HFF-Myc (cell line): ENCODE results near the gene NUDT7.

Source experiments
- DNase-seq: peaks from one replicate; pipeline ENCODE4 v3.0.0-alpha.2; 2011; ENCODE audit warnings: low read depth; ENCODE audit errors: extremely low read depth
- H3K4me3 ChIP-seq: replicated peaks from 2 replicates; pipeline ENCODE4 v1.5.1; 2011; ENCODE audit warnings: low read depth, mild to moderate bottlenecking, control low read depth, low read length
- TF ChIP-seq, protein P1 (sequence below): IDR thresholded peaks from 2 replicates; pipeline ENCODE4 v1.5.1; 2012; ENCODE audit warnings: mild to moderate bottlenecking, low read depth, low read length, control low read depth; ENCODE audit errors: missing control alignments

Gene NUDT7

DNA sequence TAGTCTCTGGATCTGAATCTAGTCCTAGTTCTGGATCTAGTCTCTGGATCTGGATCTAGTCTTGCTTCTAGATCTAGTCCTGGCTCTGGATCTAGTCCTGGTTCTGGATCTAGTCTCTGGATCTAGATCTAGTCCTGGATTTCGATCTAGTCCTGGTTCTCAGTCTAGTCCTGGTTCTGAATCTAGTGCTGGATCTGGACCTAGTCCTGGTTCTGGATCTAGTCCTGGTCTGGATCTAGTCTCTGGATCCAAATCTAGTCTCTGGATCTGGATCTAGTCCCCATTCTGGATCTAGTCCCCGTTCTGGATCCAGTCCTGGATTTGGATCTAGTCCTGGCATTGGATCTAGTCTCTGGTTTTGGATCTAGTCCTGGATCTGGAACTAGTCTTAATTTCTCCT lies 36.2 kb downstream of the NUDT7 start:
- H3K4me3 ChIP-seq = no peak overlapping the region
- TF ChIP-seq, protein P1, sequence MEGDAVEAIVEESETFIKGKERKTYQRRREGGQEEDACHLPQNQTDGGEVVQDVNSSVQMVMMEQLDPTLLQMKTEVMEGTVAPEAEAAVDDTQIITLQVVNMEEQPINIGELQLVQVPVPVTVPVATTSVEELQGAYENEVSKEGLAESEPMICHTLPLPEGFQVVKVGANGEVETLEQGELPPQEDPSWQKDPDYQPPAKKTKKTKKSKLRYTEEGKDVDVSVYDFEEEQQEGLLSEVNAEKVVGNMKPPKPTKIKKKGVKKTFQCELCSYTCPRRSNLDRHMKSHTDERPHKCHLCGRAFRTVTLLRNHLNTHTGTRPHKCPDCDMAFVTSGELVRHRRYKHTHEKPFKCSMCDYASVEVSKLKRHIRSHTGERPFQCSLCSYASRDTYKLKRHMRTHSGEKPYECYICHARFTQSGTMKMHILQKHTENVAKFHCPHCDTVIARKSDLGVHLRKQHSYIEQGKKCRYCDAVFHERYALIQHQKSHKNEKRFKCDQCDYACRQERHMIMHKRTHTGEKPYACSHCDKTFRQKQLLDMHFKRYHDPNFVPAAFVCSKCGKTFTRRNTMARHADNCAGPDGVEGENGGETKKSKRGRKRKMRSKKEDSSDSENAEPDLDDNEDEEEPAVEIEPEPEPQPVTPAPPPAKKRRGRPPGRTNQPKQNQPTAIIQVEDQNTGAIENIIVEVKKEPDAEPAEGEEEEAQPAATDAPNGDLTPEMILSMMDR = no peak
- DNase-seq = no peak

DNA sequence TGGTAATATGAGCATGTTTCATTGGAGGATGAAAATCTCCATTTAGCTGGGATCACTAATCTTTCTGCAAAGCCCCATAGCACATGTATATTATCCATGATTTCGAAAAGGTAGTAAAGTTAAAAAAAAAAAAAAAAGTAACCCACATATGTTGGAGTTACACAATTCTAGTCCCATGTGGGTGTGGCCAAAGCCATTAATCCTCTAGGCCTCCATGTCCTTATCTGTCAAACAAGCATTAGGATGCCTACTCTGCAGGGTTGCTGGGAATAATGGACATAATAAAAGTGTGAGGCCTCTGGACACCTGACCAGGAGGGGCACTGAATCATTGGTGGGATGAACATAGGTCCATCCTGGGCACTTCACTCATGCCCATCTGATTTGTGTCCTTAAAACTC lies 36.9 kb downstream of the NUDT7 start:
- H3K4me3 ChIP-seq = no peak overlapping the region
- DNase-seq = no peak
- TF ChIP-seq, protein P1 = no peak

DNA sequence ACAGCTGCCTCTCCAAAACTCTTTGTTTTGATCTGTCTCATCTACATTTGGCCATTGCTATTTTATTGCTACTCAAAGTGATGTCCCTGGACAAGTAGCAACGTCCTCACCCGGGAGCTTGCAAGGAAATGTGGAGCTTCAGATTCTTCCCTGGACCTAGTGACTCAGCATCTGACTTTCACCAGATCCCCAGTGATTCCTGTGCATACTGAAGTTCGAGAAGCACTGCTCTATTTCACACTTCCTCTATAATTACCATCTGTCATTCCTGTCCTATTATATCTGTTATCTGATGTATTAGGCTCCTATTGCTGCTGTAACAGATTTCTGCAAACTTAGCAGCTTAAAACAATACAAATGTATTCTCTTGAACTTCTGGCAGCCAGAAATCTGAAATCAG lies 37.5 kb downstream of the NUDT7 start:
- DNase-seq = no peak
- TF ChIP-seq, protein P1 = no peak
- H3K4me3 ChIP-seq = no peak overlapping the region

DNA sequence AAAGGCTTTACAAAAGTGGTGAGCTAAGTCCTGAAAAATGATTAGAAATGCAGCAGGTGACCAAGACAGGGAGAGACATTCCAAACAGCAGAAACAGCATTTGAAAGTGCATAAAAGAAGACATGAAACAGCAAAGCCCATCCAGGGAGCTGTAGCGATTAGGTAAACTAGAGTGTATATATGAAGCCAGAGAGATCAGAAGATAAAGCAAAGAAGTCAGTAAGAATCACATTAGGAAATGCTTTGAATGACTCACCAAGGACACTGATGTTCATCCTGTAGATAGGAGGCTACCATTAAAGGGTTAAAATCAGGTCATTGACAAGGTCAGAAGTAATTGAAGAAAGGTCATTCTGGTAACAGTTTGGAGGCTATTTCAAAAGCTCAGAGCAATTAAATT lies 38.5 kb downstream of the NUDT7 start:
- no peak for DNase-seq
- TF ChIP-seq, protein P1 = no peak
- no peak overlapping the region for H3K4me3 ChIP-seq

DNA sequence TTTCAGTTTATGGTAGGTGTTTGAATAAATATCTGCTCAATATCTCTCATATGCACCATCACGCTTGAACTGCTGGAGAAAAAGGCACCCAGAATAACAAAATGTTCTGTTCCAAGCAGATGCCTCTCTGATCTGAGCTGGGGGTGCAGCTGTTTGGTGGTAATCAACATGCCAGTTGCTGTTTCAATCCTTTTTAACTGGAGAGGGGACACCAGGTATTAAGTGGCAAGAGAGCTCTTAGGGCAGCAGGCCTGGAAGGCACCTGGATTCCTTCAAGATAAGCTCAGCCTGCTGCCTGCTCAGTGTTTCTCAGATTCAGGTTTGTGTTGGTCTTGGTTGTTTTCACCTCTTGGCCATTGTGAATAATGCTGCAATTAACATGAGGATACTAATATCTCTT lies 38.9 kb downstream of the NUDT7 start:
- DNase-seq = no peak
- TF ChIP-seq, protein P1 = no peak
- H3K4me3 ChIP-seq = no peak overlapping the region

DNA sequence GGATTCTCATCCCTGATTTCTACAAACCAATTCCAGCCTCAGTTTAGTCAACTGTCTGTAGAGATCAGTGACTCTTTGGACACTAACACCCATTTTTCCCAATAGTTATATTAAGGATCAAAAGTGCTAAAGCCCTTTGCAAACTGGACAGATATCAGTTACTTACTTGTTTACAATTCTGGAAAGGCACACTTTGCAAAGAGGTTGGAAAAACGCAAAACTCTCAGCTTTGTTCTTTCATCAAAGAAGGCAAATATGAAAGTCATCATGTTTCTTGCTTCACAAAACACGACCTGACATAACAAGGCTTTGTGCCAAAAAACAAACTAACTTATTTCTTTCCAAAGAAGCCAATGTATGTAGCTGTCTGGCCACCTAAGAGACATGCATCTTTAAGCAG lies 39.9 kb downstream of the NUDT7 start:
- TF ChIP-seq, protein P1 = no peak
- DNase-seq = no peak
- H3K4me3 ChIP-seq = no peak overlapping the region

DNA sequence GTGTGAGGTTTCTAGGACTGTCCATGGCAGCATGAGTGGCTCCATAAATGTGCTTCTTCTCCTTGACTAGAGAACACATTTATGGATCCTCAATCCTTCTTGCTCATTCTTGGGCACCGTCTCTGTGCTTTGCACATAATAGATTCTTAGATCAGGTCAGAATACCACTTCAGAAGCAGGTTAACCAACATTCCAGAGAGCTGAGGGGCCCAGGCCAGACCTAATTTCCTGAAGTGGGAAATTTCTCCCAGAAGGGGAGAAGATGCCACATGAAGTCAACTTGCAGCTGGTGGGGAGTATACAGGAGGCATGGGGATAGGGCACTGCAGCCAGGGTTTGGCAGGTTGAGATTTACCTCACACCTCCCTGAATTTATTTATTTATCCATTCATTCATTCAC lies 41.7 kb downstream of the NUDT7 start:
- no peak overlapping the region for H3K4me3 ChIP-seq
- no peak for DNase-seq
- TF ChIP-seq, protein P1 = no peak
